BJ (cell line): Measurements from ENCODE around the gene IFITM10. TPM values are rescaled to one million over a fixed set of nuclear protein-coding genes. Genes with fewer than 3 reads are reported as not detected.

Source experiments
- CTCF ChIA-PET: fragments of 350-600 bp; formaldehyde crosslinking; extraction: SDS; loops from one replicate; lab custom pipeline; 2021; ENCODE audit warnings: antibody characterized with exemption, inconsistent platforms; lab: Yijun Ruan, JAX
- POLR2A ChIA-PET: fragments of 300-600 bp; sonication (Branson Sonifier 250); formaldehyde crosslinking; extraction: SDS; loops from one replicate; lab custom pipeline; 2021; ENCODE audit warnings: antibody characterized with exemption; lab: Charles Lee
- DNase-seq: peaks from one replicate; pipeline ENCODE4 v3.0.0-alpha.2; 2011; ENCODE audit warnings: low read depth
- H3K27me3 ChIP-seq: 2 replicates; pipeline ENCODE4 v1.6.0; 2011; ENCODE audit warnings: low read length; ENCODE audit not compliant: control insufficient read depth, insufficient read depth
- H3K36me3 ChIP-seq: 2 replicates; pipeline ENCODE4 v1.5.1; 2011; ENCODE audit warnings: low read length; ENCODE audit not compliant: control insufficient read depth, insufficient read depth
- H3K4me3 ChIP-seq: 2 replicates; pipeline ENCODE4 v1.5.1; 2011; ENCODE audit warnings: low read depth, mild to moderate bottlenecking, control low read depth, low read length
- CTCF ChIP-seq: IDR thresholded peaks from 2 replicates; pipeline ENCODE4 v1.5.1; 2011; ENCODE audit warnings: low read depth, mild to moderate bottlenecking, control low read depth, inconsistent platforms, low read length, moderate library complexity; ENCODE audit not compliant: insufficient read depth
- polyA minus RNA-seq: library from RNA; depleted of rRNA, polyadenylated mRNA; stranded (reverse); fragments of >200 nt; gene quantifications from 2 replicates; pipeline ENCODE4 v1.2.3, GENCODE V29; 2011; rRNA and poly(A)+ RNA removed
- polyA plus RNA-seq: library from polyadenylated mRNA; depleted of rRNA; stranded (reverse); fragments of >200 nt; gene quantifications from 2 replicates; pipeline ENCODE4 v1.2.3, GENCODE V29; 2011; rRNA removed

IFITM10 gene
- polyA plus RNA-seq (0.06 and 0.22 TPM in 2 replicates), polyA minus RNA-seq (0.21 TPM in 1 of 2 replicates, not detected in the other)

DNA sequence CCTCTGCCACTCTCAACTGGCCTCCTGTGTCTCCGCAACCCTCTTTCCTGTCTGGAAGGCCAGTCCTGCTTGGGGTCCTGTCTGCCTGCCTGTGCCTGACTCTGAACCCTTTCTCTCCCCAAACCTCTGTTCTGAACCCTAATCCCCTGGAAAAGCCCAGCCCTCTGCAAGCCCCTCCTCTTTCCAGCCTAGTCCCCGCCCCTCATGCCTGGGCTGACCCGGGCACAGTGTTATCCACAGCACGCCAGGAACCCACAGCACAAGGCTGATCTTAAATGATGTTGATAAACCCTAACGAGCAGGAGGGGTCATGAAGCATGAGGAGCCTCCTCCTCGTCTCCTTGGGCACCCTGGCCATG lies at the start of gene IFITM10:
IFITM10 (minus strand) TSS at position 115 of the 359 bp plus-strand sequence. CDS start 153 bp downstream, outside the sequence.
- H3K4me3 ChIP-seq = no peak within 1 kb of the TSS
- TF ChIP-seq CTCF = no peak
- POLR2A ChIA-PET = interaction anchor here (0.6 kb wide), 1 partner anchor 33 kb away, joined by 3 read pairs; no protein-coding TSS in a partner anchor
- no peak for DNase-seq
- H3K27me3 ChIP-seq = peaks cover 5% of the 10 kb centered on the region; the same call in 1 of the 2 replicates
- CTCF ChIA-PET = interaction anchor here (0.8 to 1.2 kb wide), 3 partner anchors 56 to 82 kb away, joined by 3 read pairs; no protein-coding TSS in a partner anchor
- peaks cover 6% of the 10 kb centered on the region for H3K36me3 ChIP-seq

DNA sequence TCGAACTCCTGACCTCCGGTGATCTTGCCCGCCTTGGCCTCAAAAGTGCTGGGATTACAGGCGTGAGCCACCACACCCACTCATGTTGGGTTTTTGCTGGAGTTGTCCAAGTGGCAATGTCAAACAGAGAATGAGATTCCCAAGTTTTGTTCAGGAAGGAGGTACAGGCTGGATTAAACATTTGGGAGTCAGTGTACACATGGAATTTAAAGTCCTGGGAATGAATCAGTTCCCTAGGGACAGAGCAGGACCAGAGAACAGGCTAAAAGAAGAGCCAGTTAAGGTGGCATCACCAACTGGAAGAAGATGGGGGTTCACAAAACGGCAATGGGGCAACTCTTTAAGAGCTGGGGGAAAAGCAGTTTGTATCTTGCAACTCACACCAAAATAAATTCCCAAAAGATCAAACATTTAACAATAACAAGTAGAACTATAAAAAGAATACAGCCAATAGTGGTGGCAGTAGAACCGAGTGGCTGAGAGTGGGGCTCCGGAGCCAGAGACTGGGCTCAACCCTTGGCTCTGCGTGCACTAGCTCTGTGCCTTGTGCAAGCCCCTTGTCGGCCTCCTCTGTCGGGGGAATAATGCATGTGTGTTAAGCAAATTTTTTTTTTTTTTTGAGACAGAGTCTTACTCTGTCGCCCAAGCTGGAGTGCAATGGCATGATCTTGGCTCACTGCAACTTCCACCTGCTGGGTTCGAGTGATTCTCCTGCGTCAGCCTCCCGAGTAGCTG lies 47.2 kb upstream of the IFITM10 start:
- DNase-seq = no peak
- ChIA-PET CTCF (interaction anchor here (1.5 kb wide), 1 partner anchor 11 kb away, joined by 3 read pairs; no protein-coding TSS in a partner anchor), POLR2A (no interaction called here)
- Histone ChIP-seq H3K4me3 (no peak overlapping the region), H3K27me3 (peaks cover 6% of the 10 kb centered on the region; the same call in 1 of the 2 replicates), H3K36me3 (no peaks in the 10 kb centered on the region)
- no peak for TF ChIP-seq CTCF

DNA sequence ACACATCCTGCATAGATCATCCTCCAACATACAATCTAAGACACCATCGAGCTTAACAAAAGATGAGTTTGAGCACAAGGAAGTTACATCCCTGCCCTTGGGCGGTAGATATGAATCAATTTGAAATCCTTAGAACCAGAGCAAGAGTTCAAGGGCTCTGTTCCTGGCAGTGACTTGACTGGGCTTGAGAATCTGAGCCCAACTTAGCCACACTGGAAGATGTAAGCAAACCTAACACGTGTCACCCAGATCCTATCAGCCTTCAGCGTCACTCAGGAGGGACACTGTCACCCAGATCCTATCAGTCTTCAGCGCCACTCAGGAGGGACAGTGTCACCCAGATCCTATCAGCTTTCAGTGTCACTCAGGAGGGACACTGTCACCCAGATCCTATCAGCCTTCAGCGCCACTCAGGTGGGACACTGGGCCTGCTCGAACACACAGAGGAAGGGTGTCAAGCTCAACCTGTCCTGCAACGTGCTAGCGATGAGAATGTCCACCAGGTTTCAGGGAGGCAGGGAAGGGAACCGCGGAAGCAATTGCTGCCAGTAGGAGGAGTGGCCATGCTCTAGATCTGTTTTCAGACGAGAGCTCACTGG lies 46.1 kb upstream of the IFITM10 start:
- ChIA-PET CTCF (interaction anchor here (1.5 kb wide), 1 partner anchor 12 kb away, joined by 3 read pairs; no protein-coding TSS in a partner anchor), POLR2A (no interaction called here)
- peaks cover 7% of the 10 kb centered on the region; the same call in 1 of the 2 replicates for H3K27me3 ChIP-seq
- TF ChIP-seq CTCF = no peak
- DNase-seq = no peak
- H3K4me3 ChIP-seq = no peak overlapping the region
- no peaks in the 10 kb centered on the region for H3K36me3 ChIP-seq

- ChIA-PET CTCF (interaction anchor here (0.6 kb wide), 1 partner anchor 14 kb away, joined by 3 read pairs; no protein-coding TSS in a partner anchor), POLR2A (interaction anchor here (0.6 kb wide), 1 partner anchor 72 kb away, joined by 3 read pairs; no protein-coding TSS in a partner anchor)
- H3K4me3 ChIP-seq = no peak overlapping the region
- no peaks in the 10 kb centered on the region for H3K36me3 ChIP-seq
- H3K27me3 ChIP-seq = peaks cover 6% of the 10 kb centered on the region; the same call in 1 of the 2 replicates
- no peak for DNase-seq
- no peak for TF ChIP-seq CTCF
These were observed 42.7 kb upstream of the IFITM10 start for GRCh38 chr11:1793081-1793480.

DNA sequence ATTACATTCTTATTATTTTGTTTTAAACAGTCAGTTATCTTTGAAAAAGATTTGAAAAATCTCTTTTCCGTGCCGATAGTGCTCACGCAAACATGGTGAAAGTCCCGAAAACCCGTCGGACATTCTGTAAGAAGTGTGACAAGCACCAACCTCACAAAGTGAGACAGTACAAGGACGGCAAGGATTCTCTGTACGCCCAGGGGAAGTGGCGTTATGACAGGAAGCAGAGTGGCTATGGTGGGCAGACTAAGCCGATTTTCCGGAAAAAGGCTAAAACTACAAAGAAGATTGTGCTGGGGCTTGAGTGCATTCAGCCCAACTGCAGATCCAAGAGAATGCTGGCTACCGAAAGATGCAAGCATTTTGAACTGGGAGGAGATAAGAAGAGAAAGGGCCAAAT lies 42.1 kb upstream of the IFITM10 start:
- no peak for TF ChIP-seq CTCF
- no peak overlapping the region for H3K4me3 ChIP-seq
- no peaks in the 10 kb centered on the region for H3K36me3 ChIP-seq
- CTCF ChIA-PET = interaction anchor here (0.6 to 0.7 kb wide), 2 partner anchors 14 to 23 kb away, joined by 3 to 4 read pairs; no protein-coding TSS in a partner anchor
- no peak for DNase-seq
- peaks cover 5% of the 10 kb centered on the region; the same call in 1 of the 2 replicates for H3K27me3 ChIP-seq
- POLR2A ChIA-PET = no interaction called here
